GM19193 (cell line): Measurements from ENCODE around the gene PLPPR2.
A peak's percentile ranks its signal among the peaks of the same experiment; 100 is the strongest.

Experiments
- POLR2A ChIP-seq: IDR thresholded peaks from 4 replicates; pipeline ENCODE4 v1.6.1; 2011; ENCODE audit not compliant: insufficient read depth, insufficient read length; ENCODE audit errors: extremely low read depth

The PLPPR2 gene

GRCh38 chr19:11361771-11362731, 6.8 kb downstream of the PLPPR2 start:
- TF ChIP-seq POLR2A: no peak

DNA sequence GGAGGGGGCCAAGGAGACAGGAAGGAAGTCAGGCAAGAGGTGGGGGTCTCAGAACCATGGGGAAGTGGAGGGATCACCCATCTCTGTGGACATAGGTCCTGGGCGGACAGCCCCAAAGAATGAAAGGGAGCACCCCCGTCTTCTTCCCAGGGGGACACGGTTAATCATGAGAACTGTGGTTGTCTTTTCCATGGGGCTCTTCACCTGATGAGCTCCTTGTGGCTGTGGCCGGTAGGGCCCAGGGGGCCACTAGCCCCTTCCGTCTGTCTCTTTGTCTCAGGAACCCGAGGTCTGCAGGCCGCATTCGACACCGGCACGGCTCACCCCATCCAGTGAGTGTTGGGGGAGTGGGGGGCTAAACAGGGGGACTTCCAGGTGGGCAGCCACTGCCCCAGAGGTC, 8.6 kb downstream of the PLPPR2 start:
- TF ChIP-seq POLR2A: no peak

GRCh38 chr19:11364296-11364904, 9.2 kb downstream of the PLPPR2 start:
- no peak for TF ChIP-seq POLR2A

GRCh38 chr19:11364935-11365334, 9.7 kb downstream of the PLPPR2 start:
- TF ChIP-seq POLR2A: no peak

DNA sequence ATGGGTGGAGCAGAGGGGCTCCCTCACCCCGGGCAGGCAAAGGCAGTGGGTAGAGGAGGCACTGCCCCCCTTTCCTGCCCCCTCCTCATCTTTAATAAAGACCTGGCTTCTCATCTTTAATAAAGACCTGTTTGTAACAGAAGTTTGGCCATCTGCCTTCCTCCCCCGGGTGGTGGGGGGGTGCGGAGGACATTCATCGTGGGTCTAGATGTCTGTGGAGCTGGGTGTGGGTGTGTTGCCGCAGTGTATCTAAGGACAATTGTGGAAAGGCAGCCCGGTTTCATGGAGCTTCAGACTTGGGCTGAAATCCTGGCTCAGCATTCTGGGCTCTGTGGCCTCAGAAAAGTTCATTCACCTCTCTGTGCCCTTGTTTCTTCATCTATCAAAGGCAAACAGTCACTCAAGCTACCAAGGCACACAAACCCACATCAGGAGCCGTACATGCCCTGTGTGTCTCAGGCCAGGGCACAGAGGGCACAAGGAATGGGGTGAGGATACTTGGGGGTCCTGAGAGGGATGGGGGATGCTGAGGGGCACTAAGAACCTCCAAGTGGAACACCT, 10.4 kb downstream of the PLPPR2 start:
- no peak for TF ChIP-seq POLR2A

DNA sequence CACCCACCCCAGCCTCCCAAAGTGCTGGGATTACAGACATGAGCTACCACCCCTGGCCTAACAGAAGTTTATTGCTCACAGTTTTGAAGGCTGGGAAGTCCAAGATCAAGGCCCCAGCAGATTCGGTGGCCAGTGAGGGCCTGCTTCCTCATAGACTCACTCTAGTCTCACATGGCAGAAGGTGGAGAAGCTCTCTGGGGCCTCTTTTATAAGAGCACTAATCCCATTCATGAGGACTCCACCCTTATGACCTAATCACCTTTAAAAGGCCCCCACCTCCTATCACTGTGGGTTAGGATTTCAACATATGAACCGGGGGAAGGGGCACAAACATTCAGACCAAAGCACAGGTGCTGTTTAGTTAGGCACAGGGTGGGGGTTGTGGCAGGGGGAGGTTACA, 12.3 kb downstream of the PLPPR2 start:
- no peak for TF ChIP-seq POLR2A

GRCh38 chr19:11370744-11371143, 15.5 kb downstream of the PLPPR2 start:
- no peak for TF ChIP-seq POLR2A

DNA sequence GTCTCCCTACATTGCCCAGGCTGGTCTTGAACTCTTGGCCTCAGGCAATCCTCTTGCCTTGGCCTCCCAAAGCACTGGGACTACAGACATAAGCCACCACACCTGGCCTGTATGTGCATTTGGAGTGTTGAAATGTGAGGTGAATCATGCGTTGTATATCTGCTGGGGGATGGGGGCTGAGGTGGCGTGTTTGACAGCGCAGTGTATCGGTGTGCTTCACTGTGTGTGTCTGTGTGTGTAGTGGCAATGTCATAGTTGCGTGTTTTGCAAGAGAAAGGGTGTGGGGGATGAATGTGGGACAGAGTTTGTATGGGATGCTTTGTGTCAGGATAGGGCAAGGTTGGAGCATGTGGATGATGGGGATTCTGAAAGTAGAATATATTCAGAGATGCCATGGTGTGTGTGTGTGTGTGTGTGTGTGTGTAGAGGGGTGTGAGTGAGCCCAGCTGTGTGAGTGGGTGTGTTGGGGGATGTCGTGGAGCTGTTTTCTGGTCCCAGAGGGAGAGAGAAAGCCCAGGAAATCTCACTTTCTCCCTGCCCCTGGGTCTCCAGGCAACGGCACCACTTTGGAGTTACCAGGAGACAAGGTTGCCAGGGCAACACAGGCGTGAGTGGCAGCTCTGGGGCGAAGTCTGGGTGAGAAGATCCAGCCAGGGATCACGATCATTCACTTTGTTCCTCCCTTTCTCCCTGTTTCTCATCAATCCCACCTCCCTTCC, 18.1 kb downstream of the PLPPR2 start:
- TF ChIP-seq POLR2A: no peak

DNA sequence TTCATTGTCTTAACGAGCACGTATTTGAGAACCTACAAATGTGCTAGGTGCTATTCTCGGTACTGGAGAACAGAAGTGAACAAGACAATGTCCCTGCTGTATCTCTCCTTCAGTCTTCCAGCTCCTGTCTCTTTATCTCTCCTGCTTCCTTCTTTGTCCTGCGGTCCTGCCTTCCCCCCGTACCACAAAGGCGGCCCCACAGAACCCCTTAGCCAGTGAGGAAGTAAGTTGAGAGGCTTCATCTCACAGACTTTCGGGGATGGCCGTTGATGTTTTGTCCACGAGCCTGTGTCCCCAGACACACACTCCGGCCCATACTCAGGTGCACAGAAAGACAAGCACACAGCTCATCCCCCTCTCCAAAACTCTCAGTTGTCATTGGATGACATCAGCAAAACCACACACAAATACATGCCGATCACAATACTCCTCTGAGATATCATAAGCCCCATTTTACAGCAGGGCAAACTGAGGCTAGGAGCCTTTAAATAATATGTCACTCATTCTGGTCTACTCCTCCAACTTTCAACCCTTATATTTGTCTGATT, 18.7 kb downstream of the PLPPR2 start:
- TF ChIP-seq POLR2A: no peak

DNA sequence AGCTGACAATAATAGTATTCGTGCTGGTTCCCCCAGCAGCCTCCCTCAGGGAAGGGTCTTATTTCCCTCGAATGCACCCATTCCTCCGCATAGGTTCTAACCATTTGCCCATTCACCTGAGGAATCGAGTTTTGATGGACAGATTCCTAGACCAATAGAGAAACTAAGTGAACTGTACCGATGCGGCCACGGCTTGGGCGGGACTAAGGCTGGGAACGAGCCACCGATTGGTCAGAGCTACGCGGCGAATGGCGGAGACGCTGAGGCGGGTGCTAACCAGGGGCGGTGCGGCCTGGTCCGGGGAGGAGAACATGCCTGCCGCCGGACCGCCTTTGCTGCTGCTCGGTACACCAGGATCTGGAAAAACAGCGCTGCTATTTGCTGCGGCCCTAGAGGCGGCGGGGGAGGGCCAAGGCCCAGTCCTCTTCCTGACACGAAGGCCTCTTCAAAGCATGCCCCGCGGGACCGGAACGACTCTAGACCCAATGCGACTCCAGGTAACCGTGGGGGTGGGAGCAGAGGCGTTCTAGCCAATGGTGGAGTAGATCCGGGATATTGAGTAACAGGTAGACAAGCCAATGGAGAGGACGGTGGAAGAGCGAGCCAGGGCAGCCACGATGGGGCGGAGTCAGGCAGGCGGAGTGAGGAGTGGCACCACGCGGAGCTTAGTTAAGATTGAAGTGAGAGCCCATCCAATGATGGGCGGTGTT, 19.4 kb downstream of the PLPPR2 start, which contains the start of gene SWSAP1:
Gene SWSAP1, plus strand, starts transcription at position 234 of the 710 bp plus-strand sequence. Its CDS starts 15 bp downstream, at position 249.
- peak; percentile 89 for TF ChIP-seq POLR2A

- peak; percentile 68 for TF ChIP-seq POLR2A
Observed at GRCh38 chr19:11375143-11375948, 20.1 kb downstream of the PLPPR2 start.

- no peak for TF ChIP-seq POLR2A
Observed at GRCh38 chr19:11377237-11377636, 22.0 kb downstream of the PLPPR2 start.

- no peak for TF ChIP-seq POLR2A
Observed at GRCh38 chr19:11377756-11378155, 22.5 kb downstream of the PLPPR2 start.
